Thyroid gland (tissue), 4 donors: ENCODE data around the gene GSG1L2.

ENCODE experiments used
- CTCF ChIP-seq, 6 experiments: fragments of 200-600 bp in 3 of 6; fragments of 450-650 bp in 3 of 6; sonication (generic) in 3 of 6; IDR thresholded peaks; one replicate each; pipeline ENCODE4 v1.5.1; 2016 to 2019; ENCODE audit warnings: antibody characterized with exemption in 6 of 6, mild to moderate bottlenecking in 2 of 6, inconsistent platforms in 1 of 6, moderate library complexity in 1 of 6
- POLR2A ChIP-seq, 2 donors: fragments of 450-650 bp; IDR thresholded peaks; one replicate each; pipeline ENCODE4 v1.6.1; 2017; ENCODE audit warnings: antibody characterized with exemption in 2 of 2, mild to moderate bottlenecking in 2 of 2, moderate library complexity in 1 of 2

- TF ChIP-seq POLR2A (IDR thresholded peaks at IDR 0.05) (no peak), CTCF (IDR thresholded peaks at IDR 0.05) (no peak)
Measured at GRCh38 chr17:9845306-9845705, 23.4 kb upstream of the GSG1L2 start.
